HG02678 (cell line): ENCODE data around the gene HRAS.

Source experiments
- ATAC-seq: cut with Tn5 transposase; IDR thresholded peaks from one replicate; pipeline ENCODE4 v1.9.1; 2021; ENCODE audit warnings: mild to moderate bottlenecking, moderate library complexity; ENCODE audit not compliant: unreplicated experiment

HRAS gene

DNA sequence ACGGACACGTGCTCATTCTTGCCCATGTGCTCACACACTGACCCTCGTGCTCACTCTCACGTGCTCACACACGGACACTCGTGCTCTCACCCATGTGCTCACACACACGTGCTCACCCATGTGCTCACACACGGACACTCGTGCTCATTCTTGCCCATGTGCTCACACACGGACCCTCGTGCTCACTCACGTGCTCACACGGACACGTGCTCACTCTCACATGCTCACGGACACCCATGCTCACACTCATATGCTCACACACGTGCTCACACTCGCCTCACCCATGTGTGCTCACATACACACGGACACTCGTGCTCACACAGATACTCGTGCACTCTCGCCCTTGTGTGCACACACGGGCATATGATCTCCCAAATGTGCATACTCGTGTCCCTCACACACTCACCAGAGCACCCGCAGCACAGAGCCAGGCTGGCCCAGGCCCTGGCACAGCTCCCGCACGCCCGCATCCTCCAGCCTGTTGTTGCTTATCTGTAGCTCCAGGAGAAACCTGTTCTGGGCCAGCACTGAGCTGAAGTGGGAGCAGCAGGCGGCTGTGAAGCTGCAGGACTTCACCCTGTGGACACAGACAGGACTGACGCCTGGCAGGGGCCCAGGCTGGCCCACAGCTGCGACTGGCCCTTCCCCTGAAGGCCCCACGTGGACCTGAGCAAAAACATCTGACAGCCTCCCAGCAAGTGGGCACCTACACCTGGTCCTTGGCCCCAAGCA, 37.6 kb downstream of the HRAS start:
- no peak for ATAC-seq

DNA sequence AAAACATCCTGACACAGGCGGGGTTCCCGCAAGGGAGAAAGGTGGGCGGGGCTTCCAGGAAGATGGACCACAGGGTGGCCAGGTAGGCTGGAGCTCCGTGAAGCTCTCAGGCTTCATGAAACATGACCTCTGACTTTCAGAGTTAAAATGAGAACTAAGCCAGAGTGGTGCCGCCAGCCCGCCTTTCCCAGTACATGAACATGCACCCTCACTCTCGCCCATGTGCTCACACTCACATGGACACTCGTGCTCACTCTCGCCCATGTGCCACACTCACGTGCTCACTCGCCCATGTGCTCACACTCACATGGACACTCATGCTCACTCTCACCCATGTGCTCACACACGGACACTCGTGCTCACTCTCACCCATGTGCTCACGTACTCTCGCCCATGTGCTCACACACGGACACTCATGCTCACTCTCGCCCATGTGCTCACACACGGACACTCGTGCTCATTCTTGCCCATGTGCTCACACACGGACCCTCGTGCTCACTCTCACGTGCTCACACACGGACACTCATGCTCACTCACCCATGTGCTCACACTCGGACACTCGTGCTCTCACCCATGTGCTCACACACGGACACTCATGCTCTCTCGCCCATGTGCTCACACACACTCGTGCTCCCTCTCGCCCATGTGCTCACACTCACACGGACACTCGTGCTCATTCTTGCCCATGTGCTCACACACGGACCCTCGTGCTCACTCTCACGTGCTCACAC, 38.4 kb downstream of the HRAS start:
- no peak for ATAC-seq

DNA sequence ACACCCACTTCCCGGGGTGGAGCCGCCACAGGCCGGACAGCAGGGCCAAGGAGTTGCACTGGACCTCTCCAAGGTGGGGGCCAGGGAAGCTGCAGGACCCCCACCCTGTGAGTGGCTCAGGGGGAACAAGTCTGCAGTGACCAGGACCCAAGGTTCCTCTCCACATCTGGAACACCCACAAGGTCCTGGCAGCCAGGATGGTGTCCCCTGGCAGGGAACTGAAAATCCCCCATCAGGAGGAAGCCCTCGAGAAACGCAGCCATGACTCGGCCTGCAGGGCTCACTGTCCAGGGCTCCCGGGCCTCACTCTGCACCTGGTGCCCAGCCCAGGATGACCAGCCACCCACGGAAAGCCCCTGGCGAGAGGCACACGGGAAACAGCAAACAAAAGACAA, 39.8 kb downstream of the HRAS start:
- ATAC-seq, result no peak

DNA sequence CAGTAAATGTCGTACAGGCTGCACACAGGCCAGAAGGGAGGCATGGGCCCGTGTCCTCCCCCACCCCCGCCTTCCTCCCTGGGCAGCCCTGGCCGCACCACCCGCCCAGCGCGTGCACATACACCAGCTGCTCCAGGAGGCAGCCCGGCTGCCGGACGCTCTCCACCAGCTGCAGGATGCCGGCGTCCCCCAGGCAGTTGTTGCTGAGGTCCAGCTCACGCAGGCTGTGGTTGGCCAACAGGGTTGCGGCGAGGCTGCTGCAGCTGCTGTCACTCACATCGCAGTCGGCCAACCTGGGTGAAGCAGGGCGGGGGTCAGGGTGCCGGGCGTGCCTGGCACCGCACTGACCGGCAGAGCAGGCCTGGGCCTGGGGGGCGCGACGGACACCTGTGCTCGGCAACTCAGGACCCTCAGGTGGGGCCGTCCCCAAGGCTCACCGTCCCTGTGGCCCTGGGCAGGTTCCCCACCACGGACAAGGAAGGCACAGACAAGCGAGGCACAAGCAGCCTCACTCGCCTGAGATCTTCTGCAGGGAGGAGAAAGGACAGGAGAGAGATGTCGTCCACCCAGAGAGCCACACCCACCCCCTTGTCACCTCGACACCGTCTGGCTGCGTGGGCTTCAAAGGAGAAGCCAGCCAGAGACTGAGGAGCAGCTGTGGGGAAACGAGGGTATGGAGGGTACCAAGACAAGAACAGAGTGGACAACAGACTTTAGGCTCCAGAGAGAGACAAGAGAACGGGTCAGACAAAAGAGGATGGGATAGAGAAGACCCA, 40.4 kb downstream of the HRAS start:
- no peak for ATAC-seq

DNA sequence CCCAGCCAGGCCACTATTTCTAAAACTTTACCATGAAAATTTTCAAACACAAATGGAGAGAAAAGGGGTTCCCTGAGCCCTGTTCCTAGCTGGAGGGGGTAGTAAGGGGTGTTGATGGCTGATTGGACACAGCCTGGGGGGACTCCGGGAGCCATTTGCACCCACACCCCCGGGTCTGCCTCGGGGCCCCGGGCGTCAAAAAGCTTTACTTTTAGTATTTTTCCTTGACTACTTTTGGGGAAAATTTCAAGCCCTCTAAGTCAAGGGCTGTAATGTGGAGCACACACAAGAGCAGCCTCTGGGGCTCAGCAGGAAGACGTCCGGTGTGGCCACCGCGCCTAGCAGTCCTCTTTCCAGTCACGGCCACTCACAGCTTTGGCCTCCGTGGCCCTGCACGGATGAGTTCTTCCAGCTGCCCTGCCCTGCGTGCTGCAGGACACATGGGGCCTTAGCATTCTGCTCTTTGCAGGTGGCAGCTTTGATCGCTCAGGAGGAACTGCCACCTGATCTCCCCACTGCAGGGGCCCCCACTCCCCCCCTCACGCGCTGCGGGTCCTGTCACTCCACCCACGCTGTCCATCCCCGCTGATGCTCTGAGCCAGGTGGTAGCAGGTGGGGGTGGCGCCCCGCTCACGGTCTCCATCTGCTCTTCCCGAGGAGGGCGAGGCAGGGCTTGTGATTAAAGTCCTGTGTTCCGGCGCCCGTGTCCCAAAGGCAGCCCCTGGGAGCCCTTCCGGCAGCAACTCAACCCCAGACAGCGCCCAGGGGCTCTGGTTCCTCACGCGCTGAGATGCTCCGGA, 42.7 kb downstream of the HRAS start:
- no peak for ATAC-seq

DNA sequence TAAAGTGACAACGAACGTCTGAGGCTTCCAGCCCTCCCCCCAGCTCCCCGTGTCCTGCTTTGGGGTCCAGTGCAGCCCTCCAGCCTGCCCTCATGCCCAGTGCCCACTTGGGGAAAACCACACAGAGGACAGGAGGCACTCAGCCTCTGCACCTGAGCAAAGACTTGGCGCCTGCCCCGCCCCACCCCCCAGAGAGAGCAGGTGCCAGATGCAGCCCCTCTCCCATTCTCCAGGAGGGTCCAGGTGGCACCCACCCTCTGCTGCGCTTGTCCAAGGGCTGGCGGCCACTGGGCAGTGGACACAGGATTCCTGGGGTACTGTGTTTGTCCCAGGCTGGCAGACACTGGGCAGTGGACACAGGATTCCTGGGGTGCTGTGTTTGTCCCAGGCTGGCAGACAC, 44.0 kb downstream of the HRAS start:
- ATAC-seq, result no peak

DNA sequence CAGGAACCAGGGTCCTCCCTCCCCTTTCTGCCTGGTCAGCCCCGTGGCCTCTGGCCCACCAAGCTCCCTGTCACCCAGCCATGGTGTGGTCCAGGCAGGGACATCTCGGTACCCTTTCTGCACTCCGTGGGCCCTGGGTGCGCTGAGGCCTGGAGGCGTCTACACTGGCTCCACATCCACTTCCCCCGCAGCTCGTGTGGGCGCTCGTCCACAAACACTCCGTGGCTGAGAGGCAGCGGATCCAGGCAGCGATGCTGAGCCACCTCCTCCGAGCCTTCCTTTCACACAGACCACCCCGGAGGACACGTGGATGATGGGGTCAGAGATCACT, 44.5 kb downstream of the HRAS start:
- no peak for ATAC-seq

DNA sequence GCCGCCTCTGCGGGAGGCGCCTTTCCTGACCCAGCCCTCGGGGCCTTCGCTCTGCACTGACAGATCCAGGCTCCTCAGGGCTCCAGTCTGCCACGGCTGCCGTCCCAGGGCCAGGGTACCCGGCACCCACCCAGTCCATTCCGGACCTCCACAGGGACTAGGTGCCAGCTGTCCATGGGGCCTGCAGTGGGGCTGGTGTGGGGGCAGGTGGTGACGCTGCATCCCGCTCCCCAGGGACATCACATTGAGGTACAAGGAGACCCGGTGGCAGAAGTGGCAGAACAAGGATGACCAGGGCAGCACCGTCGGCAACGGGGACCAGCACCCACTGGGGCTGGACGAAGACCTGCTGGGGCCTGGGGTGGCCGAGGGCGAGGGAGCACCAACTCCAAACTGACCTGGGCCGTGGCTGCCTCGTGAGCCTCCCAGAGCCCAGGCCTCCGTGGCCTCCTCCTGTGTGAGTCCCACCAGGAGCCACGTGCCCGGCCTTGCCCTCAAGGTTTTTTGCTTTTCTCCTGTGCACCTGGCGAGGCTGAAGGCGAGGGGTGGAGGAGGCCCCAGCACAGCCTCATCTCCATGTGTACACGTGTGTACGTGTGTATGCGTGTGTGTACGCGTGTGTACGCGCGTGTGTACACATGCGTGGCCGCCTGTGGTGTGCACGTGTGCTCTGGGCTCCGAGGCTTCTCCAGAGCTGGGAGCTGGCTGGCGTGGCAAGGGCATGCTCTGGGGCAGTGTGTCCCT, 45.0 kb downstream of the HRAS start:
- no peak for ATAC-seq

DNA sequence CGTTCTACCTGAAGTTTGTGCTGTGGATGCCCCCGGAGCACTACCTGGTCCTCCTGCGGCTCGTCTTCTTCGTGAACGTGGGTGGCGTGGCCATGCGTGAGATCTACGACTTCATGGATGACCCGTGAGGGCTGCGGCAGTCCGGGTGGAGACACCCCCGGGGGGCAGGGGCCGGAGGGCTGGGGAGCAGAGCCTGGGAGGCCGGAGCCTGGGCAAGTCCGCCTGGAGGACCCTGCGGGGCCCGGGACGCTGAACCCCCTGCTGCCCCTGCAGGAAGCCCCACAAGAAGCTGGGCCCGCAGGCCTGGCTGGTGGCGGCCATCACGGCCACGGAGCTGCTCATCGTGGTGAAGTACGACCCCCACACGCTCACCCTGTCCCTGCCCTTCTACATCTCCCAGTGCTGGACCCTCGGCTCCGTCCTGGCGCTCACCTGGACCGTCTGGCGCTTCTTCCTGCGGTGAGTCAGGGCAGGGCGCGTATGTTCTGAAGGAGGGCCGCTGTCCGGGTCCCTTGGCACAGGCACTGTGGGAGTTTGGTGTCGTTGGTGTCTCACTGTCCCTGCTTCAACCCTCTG, 45.7 kb downstream of the HRAS start:
- ATAC-seq, result no peak

DNA sequence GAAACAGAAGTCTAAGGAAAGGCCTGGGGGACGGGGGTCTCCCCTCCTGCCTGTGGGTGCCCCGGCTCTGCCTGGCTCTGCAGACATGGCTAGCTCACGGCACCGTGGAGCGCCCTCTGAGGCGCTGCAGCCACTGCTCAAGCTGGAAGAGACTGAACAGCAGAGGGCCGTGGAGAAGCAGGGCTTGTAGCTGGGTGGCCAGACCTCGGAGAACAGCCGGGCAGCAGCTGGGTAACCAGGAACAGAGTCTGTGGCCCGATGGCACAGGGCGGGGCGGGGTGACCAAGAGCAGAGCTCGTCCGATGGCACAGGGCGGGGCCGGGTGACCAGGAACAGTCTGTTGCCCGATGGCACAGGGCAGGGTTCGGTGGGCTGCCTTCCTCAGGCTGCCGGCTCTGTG, 46.4 kb downstream of the HRAS start:
- no peak for ATAC-seq

DNA sequence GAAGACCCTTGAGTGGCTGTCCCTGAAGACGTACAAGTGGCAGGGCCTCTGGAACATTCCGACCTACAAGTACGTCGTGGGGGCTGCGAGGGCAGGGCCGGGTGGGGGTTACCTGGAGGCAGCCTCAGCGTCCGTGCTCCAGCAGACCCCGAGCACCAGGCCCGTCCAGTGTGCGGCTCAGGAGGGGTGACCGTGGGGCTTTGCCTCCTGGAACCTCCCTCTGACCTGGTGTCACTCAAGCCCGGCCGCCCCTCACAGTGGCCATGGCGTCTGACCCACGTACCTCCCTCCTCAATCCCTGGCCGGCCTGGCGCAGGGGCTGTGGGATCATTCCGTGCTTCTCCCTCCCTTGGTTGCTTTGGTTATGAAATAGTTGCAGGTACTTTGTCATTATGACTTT, 46.8 kb downstream of the HRAS start:
- no peak for ATAC-seq

DNA sequence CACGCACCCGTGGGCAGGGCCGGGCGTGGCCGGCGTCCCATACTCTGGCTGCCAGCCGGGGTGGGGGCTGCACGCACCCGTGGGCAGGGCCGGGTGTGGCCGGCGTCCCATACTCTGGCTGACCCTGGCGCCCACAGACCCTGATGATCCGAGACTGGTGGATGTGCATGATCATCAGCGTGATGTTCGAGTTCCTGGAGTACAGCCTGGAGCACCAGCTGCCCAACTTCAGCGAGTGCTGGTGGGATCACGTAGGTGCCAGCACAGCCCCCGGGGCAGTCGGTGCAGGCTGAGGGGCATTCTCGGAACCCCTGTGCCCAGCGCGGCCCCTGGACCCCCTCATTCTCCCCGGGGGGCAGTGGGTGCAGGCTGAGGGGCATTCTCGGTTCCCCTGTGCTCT, 47.3 kb downstream of the HRAS start:
- no peak for ATAC-seq

DNA sequence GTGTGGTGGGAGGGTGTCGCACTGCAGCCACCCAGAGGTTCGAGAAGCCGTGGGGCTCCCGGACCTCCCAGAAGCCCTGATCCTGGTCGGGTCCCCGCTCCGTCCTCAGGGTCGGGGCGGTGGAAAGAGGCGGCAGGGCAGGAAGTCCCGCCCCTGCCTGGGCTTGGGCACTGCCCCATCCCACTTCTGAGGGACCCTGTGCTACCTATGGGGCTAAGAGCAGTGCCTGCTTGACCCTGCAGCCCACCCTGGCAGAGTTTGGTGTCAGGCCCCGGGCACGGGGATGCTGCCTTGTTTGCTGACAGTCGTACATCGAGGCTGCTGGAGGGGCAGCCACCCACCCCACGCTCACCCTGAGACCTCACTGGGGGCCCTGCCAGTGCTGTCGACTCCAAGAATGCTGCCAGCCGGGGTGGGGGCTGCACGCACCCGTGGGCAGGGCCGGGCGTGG, 47.8 kb downstream of the HRAS start:
- ATAC-seq, result no peak

DNA sequence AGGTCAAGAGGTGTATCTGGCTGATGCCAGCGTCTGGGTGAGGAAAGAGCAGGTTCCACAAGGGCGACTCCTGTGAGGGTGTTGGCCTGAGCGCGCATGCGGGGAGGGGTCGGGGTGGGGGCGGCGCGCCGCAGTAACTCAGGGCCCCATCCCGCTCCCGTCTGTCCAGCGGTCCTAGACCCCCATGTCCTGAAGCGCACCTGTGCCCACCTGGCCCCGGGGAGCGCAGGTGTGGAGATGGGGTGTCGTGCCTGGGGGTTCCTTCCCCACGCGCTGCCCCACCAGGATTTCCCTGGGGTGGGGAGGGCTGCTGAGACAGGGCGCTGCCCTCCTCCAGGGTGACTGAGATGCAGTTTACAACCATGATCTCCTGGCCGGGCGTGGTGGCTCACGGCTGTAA, 49.2 kb downstream of the HRAS start:
- no peak for ATAC-seq

DNA sequence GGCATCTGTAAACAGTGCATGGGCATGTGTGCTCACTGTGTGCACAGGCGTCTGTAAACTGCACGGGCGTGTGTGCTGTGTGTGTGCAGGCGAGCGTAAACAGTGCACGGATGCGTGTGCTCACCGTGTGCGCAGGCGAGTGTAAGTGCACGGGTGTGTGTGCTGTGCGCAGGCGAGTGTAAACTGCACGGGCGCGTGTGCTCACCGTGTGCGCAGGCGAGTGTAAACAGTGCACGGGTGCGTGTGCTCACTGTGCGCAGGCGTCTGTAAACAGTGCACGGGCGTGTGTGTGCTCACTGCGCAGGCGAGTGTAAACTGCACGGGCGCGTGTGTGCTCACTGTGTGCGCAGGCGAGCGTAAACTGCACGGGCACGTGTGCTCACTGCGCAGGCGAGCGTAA, 50.8 kb downstream of the HRAS start:
- no peak for ATAC-seq
